A549 (cell line): ENCODE measurements around the gene GPR18. TPM values are rescaled to one million over a fixed set of nuclear protein-coding genes. Genes with fewer than 3 reads are reported as not detected.

ENCODE experiments used
- ATAC-seq, 2 experiments: fragments of 200-7000 bp in 1 of 2; fragments of >200 bp in 1 of 2; cut with Nextera tagmentation in 1 of 2; cut with Tn5 transposase in 1 of 2; 3 replicates each; pipeline versions ENCODE4 v1.8.0 to v1.9.1; 2018 to 2020; ENCODE audit warnings: mild to moderate bottlenecking in 1 of 2, moderate library complexity in 1 of 2
- CTCF ChIA-PET: fragments of 300-600 bp; sonication (Branson Sonifier 250); formaldehyde crosslinking; extraction: SDS; loops from one replicate; lab custom pipeline; 2021; ENCODE audit warnings: antibody characterized with exemption, inconsistent platforms; lab: Yijun Ruan, JAX
- POLR2A ChIA-PET: fragments of 350-600 bp; formaldehyde crosslinking; extraction: SDS; loops from one replicate; lab custom pipeline; 2021; ENCODE audit warnings: antibody characterized with exemption, inconsistent platforms; lab: Yijun Ruan, JAX
- DNase-seq, 2 experiments: peaks; one replicate each; pipeline versions ENCODE4 v3.0.0 to v3.0.0-alpha.2; 2011 to 2016; ENCODE audit warnings: low read depth in 1 of 2, low spot score in 1 of 2
- FAIRE-seq: peaks from 2 replicates; lab custom pipeline; 2011; peaks lifted over from hg19 to GRCh38; lab: Jason Lieb, UNC
- H3K27ac ChIP-seq, 2 experiments: fragments of >200 bp; sonication (Bioruptor Twin); formaldehyde crosslinking; 3 replicates each; pipeline ENCODE4 v1.5.1; 2016 to 2017
- H3K4me1 ChIP-seq: fragments of >200 bp; sonication (Bioruptor Twin); formaldehyde crosslinking; 3 replicates; pipeline ENCODE4 v1.6.1; 2016
- H3K4me2 ChIP-seq: fragments of >200 bp; sonication (Bioruptor Twin); formaldehyde crosslinking; 3 replicates; pipeline ENCODE4 v1.6.1; 2016
- H3K4me3 ChIP-seq: fragments of >200 bp; sonication (Bioruptor Twin); formaldehyde crosslinking; 3 replicates; pipeline ENCODE4 v1.5.1; 2016
- H3K9me3 ChIP-seq: fragments of >200 bp; sonication (Bioruptor Twin); formaldehyde crosslinking; 3 replicates; pipeline ENCODE4 v1.6.1; 2016
- CEBPB ChIP-seq, 2 experiments: fragments of >200 bp in 1 of 2; sonication (Bioruptor Twin) in 1 of 2; formaldehyde crosslinking in 1 of 2; IDR thresholded peaks; 2 replicates each; pipeline ENCODE4 v1.6.1; 2012 to 2016
- CHD4 ChIP-seq: fragments of 200-600 bp; sonication (generic); IDR thresholded peaks from 2 replicates; pipeline ENCODE4 v1.6.1; 2016; ENCODE audit warnings: antibody characterized with exemption, mild to moderate bottlenecking, borderline replicate concordance
- EHMT2 ChIP-seq: fragments of 200-600 bp; sonication (generic); IDR thresholded peaks from 2 replicates; pipeline ENCODE4 v1.6.1; 2016; ENCODE audit warnings: antibody characterized with exemption, low read depth, mild to moderate bottlenecking, moderate library complexity
- EP300 ChIP-seq, 2 experiments: fragments of >200 bp; sonication (Bioruptor Twin); formaldehyde crosslinking; IDR thresholded peaks; 2 replicates in 1 of 2; 3 replicates in 1 of 2; pipeline ENCODE4 v1.6.1; 2016 to 2017
- ESRRA ChIP-seq: fragments of 150-350 bp; IDR thresholded peaks from 2 replicates; pipeline ENCODE4 v1.6.1; 2014; ENCODE audit warnings: mild to moderate bottlenecking, low read length, borderline replicate concordance
- FOXS1 ChIP-seq: fragments of 250-450 bp; sonication (Bioruptor Pico); IDR thresholded peaks from 2 replicates; pipeline ENCODE4 v1.5.0; 2020; ENCODE audit warnings: mild to moderate bottlenecking, moderate library complexity
- GATA3 ChIP-seq: IDR thresholded peaks from 2 replicates; pipeline ENCODE4 v1.6.1; 2012; ENCODE audit warnings: borderline replicate concordance
- HEYL ChIP-seq: fragments of 250-450 bp; sonication (Bioruptor Pico); IDR thresholded peaks from 2 replicates; pipeline ENCODE4 v1.8.0; 2021; ENCODE audit warnings: mild to moderate bottlenecking, moderate library complexity
- HOXA7 ChIP-seq: fragments of 250-450 bp; sonication (Bioruptor Pico); IDR thresholded peaks from 2 replicates; pipeline ENCODE4 v1.5.0; 2020; ENCODE audit warnings: mild to moderate bottlenecking, moderate library complexity
- HOXB13 ChIP-seq: fragments of 250-450 bp; sonication (Bioruptor Pico); IDR thresholded peaks from 2 replicates; pipeline ENCODE4 v1.5.0; 2020; ENCODE audit warnings: low read depth, mild to moderate bottlenecking, moderate library complexity
- JUN ChIP-seq, 2 experiments: fragments of >200 bp; sonication (Bioruptor Twin); formaldehyde crosslinking; IDR thresholded peaks; 2 replicates in 1 of 2; 3 replicates in 1 of 2; pipeline ENCODE4 v1.6.1; 2016 to 2017
- JUNB ChIP-seq: fragments of >200 bp; sonication (Bioruptor Twin); formaldehyde crosslinking; IDR thresholded peaks from 2 replicates; pipeline ENCODE4 v1.6.1; 2016
- KDM5A ChIP-seq: fragments of 200-600 bp; sonication (generic); IDR thresholded peaks from 2 replicates; pipeline ENCODE4 v1.6.1; 2016; ENCODE audit warnings: antibody characterized with exemption, mild to moderate bottlenecking
- MAFK ChIP-seq: fragments of 450-650 bp; IDR thresholded peaks from 2 replicates; pipeline ENCODE4 v1.6.1; 2014; ENCODE audit not compliant: partially characterized antibody
- MYC ChIP-seq: IDR thresholded peaks from 2 replicates; pipeline ENCODE4 v1.6.1; 2012; ENCODE audit warnings: mild to moderate bottlenecking, inconsistent platforms, low read length, improper control_type of control experiment, borderline replicate concordance
- NPAS2 ChIP-seq: fragments of 250-450 bp; sonication (Bioruptor Pico); IDR thresholded peaks from 2 replicates; pipeline ENCODE4 v1.8.0; 2022; ENCODE audit warnings: mild to moderate bottlenecking, moderate library complexity, borderline replicate concordance
- NR3C1 ChIP-seq: fragments of >200 bp; sonication (Bioruptor Twin); formaldehyde crosslinking; IDR thresholded peaks from 3 replicates; pipeline ENCODE4 v1.6.1; 2017
- RCOR1 ChIP-seq: fragments of 150-350 bp; IDR thresholded peaks from 2 replicates; pipeline ENCODE4 v1.6.1; 2014; ENCODE audit warnings: antibody characterized with exemption, low read length, low read depth
- RNF2 ChIP-seq: fragments of 200-600 bp; sonication (generic); IDR thresholded peaks from 2 replicates; pipeline ENCODE4 v1.6.1; 2016; ENCODE audit warnings: low read depth, mild to moderate bottlenecking, antibody characterized with exemption, moderate library complexity, borderline replicate concordance
- TFCP2L1 ChIP-seq: fragments of 250-450 bp; sonication (Bioruptor Pico); IDR thresholded peaks from 2 replicates; pipeline ENCODE4 v1.5.0; 2021; ENCODE audit warnings: mild to moderate bottlenecking
- ZC3H11A ChIP-seq: fragments of 450-650 bp; IDR thresholded peaks from 2 replicates; pipeline ENCODE4 v1.6.1; 2014; ENCODE audit warnings: antibody characterized with exemption, mild to moderate bottlenecking
- ZSCAN20 ChIP-seq: fragments of 250-450 bp; sonication (Bioruptor Pico); IDR thresholded peaks from 2 replicates; pipeline ENCODE4 v1.8.0; 2022; ENCODE audit warnings: mild to moderate bottlenecking, moderate library complexity
- WGBS: methylation state at CpG from one replicate; pipeline ENCODE4 v1.1.6; 2017; ENCODE audit errors: missing lambda C conversion rate; 5-methylcytosine and 5-hydroxymethylcytosine counted together
- polyA plus RNA-seq, 4 experiments: library from polyadenylated mRNA; depleted of rRNA in 3 of 4; stranded (reverse); fragments of >200 nt; fragmentation: RNase III in 1 of 4; extraction: RNeasy Plus Mini Kit Qiagen cat#74134 plus additional on column Dnase treatment in 1 of 4; gene quantifications; 2 replicates in 3 of 4; 3 replicates in 1 of 4; pipeline ENCODE4 v1.2.3, GENCODE V29; 2011 to 2017
- TF ChIP-seq, protein P1 (sequence below): fragments of >200 bp; sonication (Bioruptor Twin); formaldehyde crosslinking; IDR thresholded peaks from 3 replicates; pipeline ENCODE4 v1.5.1; 2016
- TF ChIP-seq, protein P2 (sequence below): IDR thresholded peaks from 2 replicates; pipeline ENCODE4 v1.6.1; 2012
- TF ChIP-seq, protein P3 (sequence below): fragments of >200 bp; sonication (Bioruptor Twin); formaldehyde crosslinking; IDR thresholded peaks from 3 replicates; pipeline ENCODE4 v1.6.1; 2016
- TF ChIP-seq, protein P4 (sequence below): IDR thresholded peaks from 2 replicates; pipeline ENCODE4 v1.6.1; 2012

Gene GPR18
- polyA plus RNA-seq, 2 of the 4 experiments (the other 2 are of a cell fraction), result not detected

DNA sequence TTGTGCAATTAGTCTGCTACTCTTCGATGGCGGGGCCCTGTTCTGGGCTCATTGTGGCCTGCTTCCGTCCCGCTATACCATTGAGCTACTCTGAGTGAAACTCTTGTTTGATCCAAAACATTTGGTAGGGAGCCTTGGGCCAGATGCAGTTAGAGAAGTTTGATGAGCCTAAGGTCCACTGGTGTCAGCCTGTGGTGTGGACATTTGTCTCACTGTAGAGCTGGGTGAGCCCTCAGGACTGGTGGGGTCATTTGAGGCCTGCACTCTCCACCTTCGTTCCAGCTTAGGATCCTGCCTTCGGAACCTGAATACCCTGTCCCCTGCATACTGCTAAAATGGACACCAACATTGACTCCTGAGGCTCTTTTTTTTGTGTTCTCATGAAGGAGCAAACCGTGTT lies 50.7 kb downstream of the GPR18 start (continued):
- TF ChIP-seq, protein P1, sequence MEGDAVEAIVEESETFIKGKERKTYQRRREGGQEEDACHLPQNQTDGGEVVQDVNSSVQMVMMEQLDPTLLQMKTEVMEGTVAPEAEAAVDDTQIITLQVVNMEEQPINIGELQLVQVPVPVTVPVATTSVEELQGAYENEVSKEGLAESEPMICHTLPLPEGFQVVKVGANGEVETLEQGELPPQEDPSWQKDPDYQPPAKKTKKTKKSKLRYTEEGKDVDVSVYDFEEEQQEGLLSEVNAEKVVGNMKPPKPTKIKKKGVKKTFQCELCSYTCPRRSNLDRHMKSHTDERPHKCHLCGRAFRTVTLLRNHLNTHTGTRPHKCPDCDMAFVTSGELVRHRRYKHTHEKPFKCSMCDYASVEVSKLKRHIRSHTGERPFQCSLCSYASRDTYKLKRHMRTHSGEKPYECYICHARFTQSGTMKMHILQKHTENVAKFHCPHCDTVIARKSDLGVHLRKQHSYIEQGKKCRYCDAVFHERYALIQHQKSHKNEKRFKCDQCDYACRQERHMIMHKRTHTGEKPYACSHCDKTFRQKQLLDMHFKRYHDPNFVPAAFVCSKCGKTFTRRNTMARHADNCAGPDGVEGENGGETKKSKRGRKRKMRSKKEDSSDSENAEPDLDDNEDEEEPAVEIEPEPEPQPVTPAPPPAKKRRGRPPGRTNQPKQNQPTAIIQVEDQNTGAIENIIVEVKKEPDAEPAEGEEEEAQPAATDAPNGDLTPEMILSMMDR, result no peak
- no peak for TF ChIP-seq EP300 (IDR thresholded peaks at IDR 0.05)
- no peak for TF ChIP-seq ZC3H11A
- no peak for TF ChIP-seq RCOR1
- TF ChIP-seq GATA3, result no peak
- no peak for TF ChIP-seq FOXS1 (CRISPR knock-in tag)
- no peak for TF ChIP-seq KDM5A
- no peak for TF ChIP-seq HOXB13

DNA sequence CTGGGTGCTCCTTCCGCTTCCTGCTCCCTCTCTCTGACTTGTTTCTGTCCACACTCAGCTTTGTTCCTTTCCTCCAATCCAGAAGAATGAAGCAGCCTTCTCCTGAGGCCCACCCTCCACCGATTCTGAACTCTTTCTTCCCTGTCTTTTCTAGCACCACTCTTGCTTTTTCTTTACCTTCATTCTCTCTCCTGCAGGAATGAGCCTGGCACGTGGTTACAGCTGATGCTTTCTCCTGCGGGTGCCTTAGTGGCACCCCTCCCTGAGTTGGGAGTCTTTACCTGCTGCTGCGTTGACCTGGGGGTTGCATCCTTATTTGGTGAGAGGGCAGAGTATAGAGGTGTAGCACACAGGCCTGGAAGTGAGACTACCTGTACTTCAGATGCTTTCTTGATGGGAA lies 51.3 kb downstream of the GPR18 start:
- DNase-seq (no peak), ATAC-seq (no peak), FAIRE-seq (no peak)
- no peak overlapping the region for H3K4me2 ChIP-seq
- TF ChIP-seq, protein P2, sequence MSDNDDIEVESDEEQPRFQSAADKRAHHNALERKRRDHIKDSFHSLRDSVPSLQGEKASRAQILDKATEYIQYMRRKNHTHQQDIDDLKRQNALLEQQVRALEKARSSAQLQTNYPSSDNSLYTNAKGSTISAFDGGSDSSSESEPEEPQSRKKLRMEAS, result no peak
- TF ChIP-seq ZSCAN20 (CRISPR knock-in tag) (no peak), MAFK (no peak), RNF2 (no peak), HEYL (no peak), RCOR1 (no peak), CHD4 (no peak), EP300 (IDR thresholded peaks at IDR 0.05) (no peak), CEBPB (IDR thresholded peaks at IDR 0.05) (no peak), KDM5A (no peak), EHMT2 (no peak), NR3C1 (no peak), JUNB (no peak)
- TF ChIP-seq, protein P3, sequence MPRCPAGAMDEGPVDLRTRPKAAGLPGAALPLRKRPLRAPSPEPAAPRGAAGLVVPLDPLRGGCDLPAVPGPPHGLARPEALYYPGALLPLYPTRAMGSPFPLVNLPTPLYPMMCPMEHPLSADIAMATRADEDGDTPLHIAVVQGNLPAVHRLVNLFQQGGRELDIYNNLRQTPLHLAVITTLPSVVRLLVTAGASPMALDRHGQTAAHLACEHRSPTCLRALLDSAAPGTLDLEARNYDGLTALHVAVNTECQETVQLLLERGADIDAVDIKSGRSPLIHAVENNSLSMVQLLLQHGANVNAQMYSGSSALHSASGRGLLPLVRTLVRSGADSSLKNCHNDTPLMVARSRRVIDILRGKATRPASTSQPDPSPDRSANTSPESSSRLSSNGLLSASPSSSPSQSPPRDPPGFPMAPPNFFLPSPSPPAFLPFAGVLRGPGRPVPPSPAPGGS, result no peak
- H3K4me1 ChIP-seq, result peaks cover 7% of the 10 kb centered on the region
- H3K4me3 ChIP-seq, result no peak overlapping the region
- H3K27ac ChIP-seq, result no peak overlapping the region
- POLR2A ChIA-PET, result no interaction called here
- 94% methylated on average over 5 of the region's 5 CpGs for WGBS
- CTCF ChIA-PET, result interaction anchor here (3.0 kb wide), 1 partner anchor 31 kb away, joined by 8 read pairs; no protein-coding TSS in a partner anchor
- H3K9me3 ChIP-seq, result no peaks in the 10 kb centered on the region

DNA sequence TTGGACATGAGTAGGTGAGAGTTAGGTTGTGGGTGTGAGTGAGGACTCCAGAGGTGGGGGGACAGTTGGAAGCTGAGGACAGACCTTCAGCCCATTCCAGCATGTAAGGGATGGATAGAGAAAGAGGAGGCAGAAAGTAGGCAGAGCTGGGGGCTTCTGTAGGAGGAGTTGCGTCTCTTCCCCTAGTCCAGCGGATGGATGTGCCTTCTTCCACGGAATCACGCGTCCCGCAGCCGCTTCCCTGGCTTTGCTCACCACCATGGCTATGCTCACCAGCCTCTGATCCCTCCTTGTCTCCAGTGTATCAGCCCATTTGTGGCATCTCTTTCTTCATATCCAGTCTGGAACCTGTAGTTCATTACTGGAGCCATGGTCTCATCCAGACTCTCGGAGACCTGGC lies 52.0 kb downstream of the GPR18 start:
- ATAC-seq, result no peak
- no peak overlapping the region for H3K4me3 ChIP-seq
- ChIA-PET CTCF (interaction anchor here (0.9 to 3.0 kb wide), 3 partner anchors 30 to 60 kb away, joined by 3 to 8 read pairs (median 3); no protein-coding TSS in a partner anchor), POLR2A (no interaction called here)
- no peaks in the 10 kb centered on the region for H3K9me3 ChIP-seq
- DNase-seq, result no peak
- H3K27ac ChIP-seq, result no peak overlapping the region
- peaks cover 7% of the 10 kb centered on the region for H3K4me1 ChIP-seq
- TF ChIP-seq MYC (no peak), TFCP2L1 (CRISPR knock-in tag) (no peak), JUN (IDR thresholded peaks at IDR 0.05) (no peak), NPAS2 (CRISPR knock-in tag) (no peak), ESRRA (no peak), ZC3H11A (no peak), HOXA7 (CRISPR knock-in tag) (no peak)
- TF ChIP-seq, protein P4, sequence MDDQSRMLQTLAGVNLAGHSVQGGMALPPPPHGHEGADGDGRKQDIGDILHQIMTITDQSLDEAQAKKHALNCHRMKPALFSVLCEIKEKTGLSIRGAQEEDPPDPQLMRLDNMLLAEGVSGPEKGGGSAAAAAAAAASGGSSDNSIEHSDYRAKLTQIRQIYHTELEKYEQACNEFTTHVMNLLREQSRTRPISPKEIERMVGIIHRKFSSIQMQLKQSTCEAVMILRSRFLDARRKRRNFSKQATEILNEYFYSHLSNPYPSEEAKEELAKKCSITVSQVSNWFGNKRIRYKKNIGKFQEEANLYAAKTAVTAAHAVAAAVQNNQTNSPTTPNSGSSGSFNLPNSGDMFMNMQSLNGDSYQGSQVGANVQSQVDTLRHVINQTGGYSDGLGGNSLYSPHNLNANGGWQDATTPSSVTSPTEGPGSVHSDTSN, result no peak
- TF ChIP-seq, protein P1, result no peak
- FAIRE-seq, result no peak
- 95% methylated on average over 8 of the region's 8 CpGs for WGBS
- H3K4me2 ChIP-seq, result no peak overlapping the region
